IPS-18a (cell line): ENCODE results near the gene PRKACA.
"Not testable (repeated sequence)": the region's sequence is repeated elsewhere in the genome, so short reads cannot be mapped to it uniquely, and the experiment has no call there.

ENCODE experiments used
- H3K27ac ChIP-seq: one replicate; pipeline ENCODE4 v1.5.1; 2013; ENCODE audit warnings: low read length
- H3K27me3 ChIP-seq: one replicate; pipeline ENCODE4 v1.6.1; 2013; ENCODE audit warnings: mild to moderate bottlenecking, low read length; ENCODE audit not compliant: control insufficient read depth, insufficient read depth
- H3K36me3 ChIP-seq: one replicate; pipeline ENCODE4 v1.6.1; 2013; ENCODE audit warnings: low read depth, low read length; ENCODE audit not compliant: control insufficient read depth
- H3K4me1 ChIP-seq: one replicate; pipeline ENCODE4 v1.6.1; 2013; ENCODE audit warnings: low read depth, low read length; ENCODE audit not compliant: control insufficient read depth
- H3K4me3 ChIP-seq: one replicate; pipeline ENCODE4 v1.5.1; 2013; ENCODE audit warnings: low read length
- H3K9ac ChIP-seq: one replicate; pipeline ENCODE4 v1.6.1; 2013; ENCODE audit warnings: mild to moderate bottlenecking, low read length, moderate library complexity
- H3K9me3 ChIP-seq: one replicate; pipeline ENCODE4 v1.6.1; 2013; ENCODE audit warnings: low read depth, low read length; ENCODE audit not compliant: control insufficient read depth

PRKACA gene

DNA sequence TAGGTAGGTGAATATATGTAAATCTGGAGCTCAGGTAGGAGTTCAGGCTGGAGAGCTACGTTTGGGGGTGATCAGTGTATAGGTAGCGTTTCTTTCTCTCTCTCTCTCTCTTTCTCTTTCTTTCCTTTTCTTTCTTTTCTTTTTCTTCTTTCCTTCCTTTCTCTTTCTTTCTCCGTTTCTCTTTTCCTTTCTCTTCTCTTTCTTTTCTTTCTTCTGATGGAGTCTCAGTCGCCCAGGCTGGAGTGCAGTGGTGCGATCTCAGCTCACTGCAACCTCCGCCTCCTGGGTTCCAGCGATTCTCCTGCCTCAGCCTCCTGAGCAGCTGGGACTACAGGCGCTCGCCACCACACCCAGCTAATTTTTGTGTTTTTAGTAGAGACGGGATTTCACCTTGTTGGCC, 28.6 kb upstream of the PRKACA start:
- H3K36me3 ChIP-seq, H3K9me3 ChIP-seq, H3K27ac ChIP-seq, H3K27me3 ChIP-seq, H3K9ac ChIP-seq, H3K4me3 ChIP-seq: not testable (repeated sequence)
- H3K4me1 ChIP-seq, result peaks cover 12% of the 10 kb centered on the region

DNA sequence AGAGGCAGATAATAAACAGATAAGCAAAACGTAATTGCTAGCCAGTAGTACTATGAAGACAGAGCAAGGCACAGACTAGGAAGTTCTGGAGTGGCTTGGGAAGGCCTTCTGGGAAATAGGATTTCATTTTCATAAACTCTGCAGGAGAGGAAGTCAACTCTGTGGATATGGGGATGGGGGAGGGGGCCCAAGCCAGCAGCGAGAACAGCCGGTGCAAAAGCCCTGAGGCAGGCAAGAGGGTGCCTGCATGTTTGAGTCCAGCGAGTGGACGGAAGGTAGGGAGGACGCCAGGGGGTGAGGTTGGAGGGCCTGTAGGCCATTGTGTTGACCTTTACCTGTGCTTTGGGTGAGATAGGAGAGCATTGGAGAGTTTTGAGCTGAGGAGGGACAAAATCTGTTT, 27.8 kb upstream of the PRKACA start:
- Histone ChIP-seq H3K9ac (no peak overlapping the region), H3K27ac (no peak overlapping the region), H3K9me3 (no peaks in the 10 kb centered on the region), H3K4me3 (no peak overlapping the region), H3K4me1 (peaks cover 12% of the 10 kb centered on the region), H3K36me3 (no peaks in the 10 kb centered on the region), H3K27me3 (no peaks in the 10 kb centered on the region)

DNA sequence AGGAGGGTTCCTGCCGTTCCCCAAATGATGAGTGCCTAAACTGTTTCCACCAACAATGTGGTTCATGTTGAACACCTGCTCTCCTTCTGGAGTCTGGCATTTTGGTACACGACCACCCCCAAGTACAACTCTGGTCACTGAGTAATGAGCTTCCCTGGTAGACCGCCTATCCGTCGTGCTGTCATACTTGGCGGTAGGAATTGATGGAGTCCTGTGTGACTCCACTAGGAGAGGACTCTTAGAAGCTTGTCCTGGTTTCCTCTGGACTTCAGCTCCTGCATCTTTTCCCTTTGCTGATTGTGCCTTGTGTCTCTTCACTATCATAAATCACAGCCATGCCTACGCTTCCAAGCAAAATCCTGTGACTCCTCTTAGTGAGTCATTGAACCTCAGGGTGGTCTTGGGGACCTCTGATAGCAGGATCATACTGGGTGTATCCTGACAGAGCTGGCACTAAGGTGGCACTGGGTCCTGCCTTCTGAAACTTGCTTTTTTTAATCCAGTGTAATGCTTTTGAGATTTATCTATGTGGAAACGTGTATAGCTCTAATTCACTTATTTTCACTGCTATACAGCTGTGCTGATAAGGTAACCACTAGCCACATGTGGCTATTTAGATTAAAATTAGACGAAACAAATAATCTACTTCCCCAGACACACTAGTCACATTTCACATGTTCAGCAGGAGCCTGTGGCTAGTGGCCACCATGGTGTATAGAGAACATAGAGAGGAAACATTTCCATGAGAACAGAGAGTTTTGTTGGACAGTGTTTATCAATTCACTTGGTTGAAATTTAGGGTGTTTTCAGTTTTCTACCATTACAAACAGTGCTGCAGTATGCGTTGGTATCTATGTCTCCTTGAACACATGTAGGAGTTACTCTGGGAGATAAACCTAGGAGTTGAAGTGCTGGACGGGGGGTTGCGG, 25.0 kb upstream of the PRKACA start:
- no peak overlapping the region for H3K4me3 ChIP-seq
- no peak overlapping the region for H3K9ac ChIP-seq
- H3K27me3 ChIP-seq, result no peaks in the 10 kb centered on the region
- H3K4me1 ChIP-seq, result no peaks in the 10 kb centered on the region
- H3K9me3 ChIP-seq, result no peaks in the 10 kb centered on the region
- no peaks in the 10 kb centered on the region for H3K36me3 ChIP-seq
- H3K27ac ChIP-seq, result no peak overlapping the region

DNA sequence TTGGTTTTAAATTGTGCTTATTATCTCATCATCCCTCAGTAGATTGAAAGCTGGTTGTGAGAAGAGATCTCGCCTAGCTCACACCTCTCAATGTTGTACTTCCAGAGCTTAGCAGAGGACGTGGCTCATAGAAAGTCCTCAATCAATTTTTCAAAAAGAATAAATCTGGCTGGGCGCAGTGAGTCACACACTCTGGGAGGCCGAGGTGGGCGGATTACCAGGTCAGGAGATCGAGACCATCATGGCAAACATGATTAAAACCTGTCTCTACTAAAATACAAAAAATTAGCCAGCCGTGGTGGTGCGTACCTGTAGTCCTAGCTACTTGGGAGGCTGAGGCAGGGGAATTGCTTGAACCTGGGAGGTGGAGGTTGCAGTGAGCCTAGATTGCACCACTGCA, 23.5 kb upstream of the PRKACA start:
- Histone ChIP-seq H3K4me1 (no peaks in the 10 kb centered on the region), H3K27ac (no peak overlapping the region), H3K36me3 (no peaks in the 10 kb centered on the region), H3K9me3 (no peaks in the 10 kb centered on the region), H3K4me3 (no peak overlapping the region), H3K27me3 (no peaks in the 10 kb centered on the region), H3K9ac (no peak overlapping the region)

DNA sequence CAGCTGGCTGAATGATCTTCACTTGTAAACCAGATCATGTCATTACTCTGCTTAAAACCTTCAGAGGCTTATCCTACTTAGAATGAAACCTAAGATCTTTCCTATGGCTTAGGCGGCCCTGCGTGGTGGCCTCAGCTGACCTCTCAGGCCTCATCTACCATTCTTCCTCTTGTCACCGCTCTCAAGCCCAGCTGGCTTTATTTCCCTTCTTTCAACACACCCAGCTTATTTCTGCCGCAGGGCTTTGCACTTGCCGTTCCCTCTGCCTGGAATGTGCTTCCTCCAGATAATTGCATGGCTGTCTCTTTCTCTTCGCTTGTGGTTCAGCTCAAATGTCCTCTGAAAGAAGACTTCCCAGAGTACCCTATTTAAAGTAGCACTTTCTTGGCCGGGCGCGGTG, 22.4 kb upstream of the PRKACA start:
- Histone ChIP-seq H3K27ac (no peak overlapping the region), H3K36me3 (no peaks in the 10 kb centered on the region), H3K4me1 (no peaks in the 10 kb centered on the region), H3K9ac (no peak overlapping the region), H3K9me3 (no peaks in the 10 kb centered on the region), H3K27me3 (no peaks in the 10 kb centered on the region), H3K4me3 (no peak overlapping the region)

DNA sequence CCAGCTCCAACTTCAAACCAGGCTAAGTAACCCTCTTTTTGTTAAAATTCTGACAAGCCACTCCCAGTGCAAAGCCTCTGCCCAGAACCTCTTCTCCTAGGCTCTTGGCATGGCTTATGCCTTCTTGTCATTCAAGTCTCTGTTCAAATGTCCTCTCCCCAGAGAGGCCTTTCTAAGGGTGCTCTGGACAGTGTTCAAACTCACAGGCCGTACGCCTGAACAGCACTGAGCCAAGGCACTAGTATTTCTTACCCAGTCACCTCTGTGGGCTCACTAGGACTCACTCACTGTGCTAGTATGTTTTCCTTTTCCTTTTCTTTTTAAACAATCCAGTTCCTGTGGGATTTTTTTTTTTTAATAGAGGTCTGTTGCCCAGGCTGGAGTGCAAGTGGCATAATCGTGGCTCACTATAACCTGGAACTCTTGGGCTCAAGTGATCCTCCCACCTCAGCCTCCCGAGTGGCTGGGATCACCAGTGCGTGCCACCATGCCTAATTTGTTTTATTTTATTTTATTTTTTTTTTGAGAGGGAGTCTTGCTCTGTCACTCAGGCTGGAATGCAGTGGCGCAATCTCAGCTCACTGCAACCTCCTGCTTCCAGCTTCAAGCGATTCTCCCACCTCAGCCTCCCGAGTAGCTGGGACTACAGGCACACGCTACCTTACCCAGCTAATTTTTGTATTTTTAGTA, 21.2 kb upstream of the PRKACA start:
- Histone ChIP-seq H3K9me3 (no peaks in the 10 kb centered on the region), H3K4me1 (no peaks in the 10 kb centered on the region), H3K36me3 (no peaks in the 10 kb centered on the region), H3K27ac (no peak overlapping the region), H3K27me3 (no peaks in the 10 kb centered on the region), H3K4me3 (no peak overlapping the region), H3K9ac (no peak overlapping the region)

DNA sequence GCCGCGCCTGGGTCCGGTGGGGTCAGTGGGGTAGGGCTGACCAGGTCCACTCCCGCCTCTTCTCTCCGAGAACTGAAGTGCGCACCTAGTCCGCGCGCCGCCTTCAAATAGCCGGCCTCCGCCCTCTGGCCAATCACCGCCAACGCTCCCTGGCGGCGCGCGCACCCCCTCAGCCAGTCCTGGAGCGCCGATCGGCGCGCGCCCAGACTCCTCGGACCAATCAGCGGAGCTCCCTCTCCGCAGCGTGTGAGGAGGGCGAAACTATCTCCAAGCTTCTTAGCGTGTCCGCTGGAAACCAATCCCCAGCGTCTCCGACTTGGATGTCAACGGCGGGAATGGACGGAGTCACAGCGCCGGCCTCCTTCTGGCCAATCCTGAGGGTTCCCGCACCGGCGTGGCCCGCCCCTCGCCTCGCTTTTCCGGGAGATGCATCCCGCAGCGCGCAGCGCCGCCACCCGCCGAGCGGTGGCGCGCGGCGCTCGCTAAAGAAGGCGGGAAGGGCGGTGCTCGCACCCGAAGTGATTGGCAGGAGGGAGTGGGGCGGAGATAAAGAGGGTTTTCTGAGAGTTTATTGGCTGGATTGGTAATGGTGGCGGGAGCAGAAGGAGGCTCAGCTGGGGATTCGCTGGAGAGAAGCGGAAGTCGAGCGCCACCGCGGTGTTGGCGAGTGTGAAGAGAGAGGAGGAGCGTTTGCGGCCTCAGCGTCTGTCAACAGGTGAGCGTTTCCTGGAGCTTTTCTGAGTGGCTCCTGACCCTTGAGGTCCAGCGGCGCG, 19.1 kb upstream of the PRKACA start, which contains the start of gene ASF1B:
TSS of gene ASF1B (minus strand) at position 81 of the 773 bp plus-strand sequence. CDS start 133 bp downstream, outside the sequence.
- no peak within 1 kb of the TSS for H3K27ac ChIP-seq
- H3K36me3 ChIP-seq, result no peaks in the 10 kb centered on the region
- peak within 1 kb of the TSS; percentile 78 for H3K4me3 ChIP-seq
- H3K27me3 ChIP-seq, result no peaks in the 10 kb centered on the region
- H3K9ac ChIP-seq, result peak within 1 kb of the TSS; percentile 58
- H3K4me1 ChIP-seq, result no peaks in the 10 kb centered on the region
- no peaks in the 10 kb centered on the region for H3K9me3 ChIP-seq

DNA sequence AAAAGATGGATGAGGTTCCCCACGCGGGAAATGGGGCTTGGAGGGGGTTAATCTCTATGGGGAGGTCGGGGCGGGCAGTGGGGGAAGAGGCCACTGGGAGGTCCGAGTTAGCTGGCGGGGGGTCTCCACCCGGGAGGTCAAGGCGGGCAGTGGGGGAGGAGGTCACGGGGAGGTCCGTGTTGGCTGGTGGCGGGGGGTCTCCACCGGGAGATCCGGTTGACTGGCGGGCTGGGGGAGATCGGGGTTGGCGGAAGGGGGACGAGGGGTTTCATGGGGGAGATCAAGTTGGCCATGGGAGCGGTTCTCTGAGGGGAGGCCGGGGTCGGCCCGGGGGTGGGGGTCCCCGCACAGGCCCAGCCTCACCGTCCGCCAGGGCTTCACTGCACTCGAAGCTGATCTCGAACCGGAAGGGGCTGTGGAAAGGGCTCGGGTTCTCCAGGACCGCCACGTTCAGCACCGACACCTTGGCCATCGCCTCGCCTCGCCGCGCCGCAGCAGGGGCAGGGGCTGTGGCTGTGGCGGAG, 18.5 kb upstream of the PRKACA start:
- Histone ChIP-seq H3K4me3 (peak overlapping the region; percentile 78), H3K27me3 (no peaks in the 10 kb centered on the region), H3K4me1 (no peaks in the 10 kb centered on the region), H3K9me3 (no peaks in the 10 kb centered on the region), H3K9ac (peak overlapping the region; percentile 58), H3K36me3 (no peaks in the 10 kb centered on the region), H3K27ac (no peak overlapping the region)

DNA sequence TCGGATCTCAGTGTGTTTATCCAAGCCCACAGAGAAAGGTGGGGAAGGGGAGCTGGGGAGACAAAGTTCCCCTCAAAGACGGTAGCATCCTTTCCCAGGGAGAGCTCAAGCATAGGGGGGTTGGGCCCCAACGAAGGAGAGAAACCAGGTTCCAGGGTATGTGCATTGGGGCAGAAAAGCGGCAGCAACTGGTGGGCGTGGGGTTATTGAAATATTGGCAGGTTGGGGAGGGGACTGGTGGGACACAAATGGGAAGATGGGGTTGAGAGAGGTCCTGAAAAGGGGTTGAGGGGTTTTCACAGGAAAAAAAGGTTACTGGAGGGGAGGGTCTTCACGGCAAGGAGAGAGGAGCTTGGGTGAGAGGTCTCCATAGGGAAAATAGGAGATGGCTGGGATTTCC, 17.8 kb upstream of the PRKACA start:
- H3K27me3 ChIP-seq, result no peaks in the 10 kb centered on the region
- H3K36me3 ChIP-seq, result no peaks in the 10 kb centered on the region
- H3K9ac ChIP-seq, result peak overlapping the region; percentile 58
- peak overlapping the region; percentile 78 for H3K4me3 ChIP-seq
- H3K27ac ChIP-seq, result no peak overlapping the region
- H3K9me3 ChIP-seq, result no peaks in the 10 kb centered on the region
- H3K4me1 ChIP-seq, result no peaks in the 10 kb centered on the region

DNA sequence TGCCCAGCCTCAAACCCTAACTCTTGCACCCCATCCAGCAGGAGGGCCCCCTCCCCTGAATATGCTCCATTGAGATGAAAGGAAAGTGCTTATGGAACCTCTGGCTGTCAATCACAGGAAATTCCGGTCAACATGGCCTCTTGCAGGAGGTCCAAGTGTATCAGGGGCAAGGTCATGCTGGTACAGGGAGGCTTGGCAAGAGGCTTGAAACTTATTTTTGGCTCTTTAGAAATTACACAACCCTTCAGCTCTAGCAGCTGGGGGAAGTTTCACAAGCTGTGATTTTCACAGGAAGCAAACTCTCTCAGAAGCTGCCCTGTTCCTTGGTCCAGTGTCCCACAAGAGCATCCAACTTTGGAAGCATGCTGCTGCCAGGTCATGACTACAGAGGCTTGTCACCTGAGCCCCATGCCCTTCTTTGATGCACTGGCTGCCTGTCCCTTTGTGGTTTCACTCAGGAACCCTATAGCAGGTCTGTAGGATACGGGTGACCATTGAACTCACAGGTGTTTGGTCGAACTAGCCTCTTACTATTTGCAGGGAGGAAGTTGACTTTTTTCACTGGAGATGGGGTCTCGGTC, 10.5 kb upstream of the PRKACA start:
- Histone ChIP-seq H3K4me3 (no peak overlapping the region), H3K27ac (no peak overlapping the region), H3K4me1 (no peaks in the 10 kb centered on the region), H3K27me3 (no peaks in the 10 kb centered on the region), H3K9ac (no peak overlapping the region), H3K36me3 (peaks cover 12% of the 10 kb centered on the region), H3K9me3 (no peaks in the 10 kb centered on the region)

DNA sequence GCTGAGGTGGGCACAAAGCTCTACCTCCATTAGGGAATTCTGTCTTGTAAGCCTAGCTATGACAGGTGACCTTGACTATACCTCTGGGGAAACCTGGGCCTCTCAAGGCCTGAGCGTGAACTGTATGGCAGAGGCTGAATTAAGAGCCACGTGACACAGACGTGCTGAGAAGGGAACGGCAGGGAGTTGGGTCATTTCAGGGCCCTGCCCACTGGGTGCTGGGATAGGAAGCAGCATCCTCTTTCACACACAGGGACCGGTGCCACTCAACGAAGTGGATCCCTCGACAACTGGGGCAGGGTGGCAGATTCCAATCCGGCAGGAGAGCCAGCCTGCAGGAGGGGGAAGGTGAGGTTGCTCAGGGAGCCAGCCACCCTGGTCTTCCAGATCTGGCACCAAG, 9.6 kb upstream of the PRKACA start:
- H3K27me3 ChIP-seq, result no peaks in the 10 kb centered on the region
- no peaks in the 10 kb centered on the region for H3K4me1 ChIP-seq
- H3K4me3 ChIP-seq, result no peak overlapping the region
- H3K36me3 ChIP-seq, result peaks cover 12% of the 10 kb centered on the region
- H3K9ac ChIP-seq, result no peak overlapping the region
- no peak overlapping the region for H3K27ac ChIP-seq
- no peaks in the 10 kb centered on the region for H3K9me3 ChIP-seq
